ENCODE results near the gene ALK. TPM values are rescaled to one million over a fixed set of nuclear protein-coding genes. Genes with fewer than 3 reads are reported as not detected.

ALK gene
- total and polyA plus RNA-seq, 2 experiments from 2014 or later: 0.35 TPM; not detected in 1

GRCh38 chr2:29699045-29699444 lies 222.3 kb downstream of the ALK start:
- H3F3A ChIP-seq (replicated peaks; ENCODE audit: low read depth): no peaks in the 10 kb centered on the region
- no peaks in the 10 kb centered on the region for H3K36me3 Mint-ChIP-seq (ENCODE audit: low read depth)
- H3K4me3 ChIP-seq: no peak overlapping the region
- no peak overlapping the region for H3K4me2 ChIP-seq
- H3K9me3 Mint-ChIP-seq: no peaks in the 10 kb centered on the region
- H3K9me2 ChIP-seq (ENCODE audit: insufficient read depth): peaks cover 21% of the 10 kb centered on the region
- H2AFZ ChIP-seq: peak overlapping the region; percentile 69; the same call in 1 of the 2 replicates
- no peaks in the 10 kb centered on the region for H4K20me1 ChIP-seq (replicated peaks; ENCODE audit: insufficient read depth)
- H3K4me1 Mint-ChIP-seq: peaks cover 5% of the 10 kb centered on the region
- H3K27ac Mint-ChIP-seq: no peak overlapping the region
- 0 out of 2 replicates have a peak, but pooled peaks cover 3% of the 10 kb centered on the region for H3K4me1 ChIP-seq (ENCODE audit: insufficient read depth)
- H3K4me3 Mint-ChIP-seq: no peak overlapping the region
- H3K27me3 ChIP-seq (ENCODE audit: insufficient read depth): no peaks in the 10 kb centered on the region
- no peak overlapping the region for H3K27ac ChIP-seq (ENCODE audit: low read depth)
- H3K79me2 ChIP-seq (replicated peaks; ENCODE audit: insufficient read depth): no peaks in the 10 kb centered on the region
- DNase-seq (ENCODE audit: low spot score): no peak
- H3K36me3 ChIP-seq (ENCODE audit: insufficient read depth): no peaks in the 10 kb centered on the region
- no peak for TF ChIP-seq CREB1 (CRISPR knock-in tag; IDR thresholded peaks at IDR 0.05; ENCODE audit: low read depth)
- TF ChIP-seq ZNF114 (CRISPR knock-in tag; IDR thresholded peaks at IDR 0.05): no peak
- no peak for TF ChIP-seq STAT1 (IDR thresholded peaks at IDR 0.05; ENCODE audit: unreplicated experiment)
- no peak for TF ChIP-seq EZH2phosphoT487 (IDR thresholded peaks at IDR 0.05; ENCODE audit: unreplicated experiment)
- no peak for TF ChIP-seq CTCF (conservative IDR thresholded peaks at IDR 0.05; ENCODE audit: low read depth in 2 of 2)
- TF ChIP-seq NANOG (IDR thresholded peaks at IDR 0.05; ENCODE audit: borderline replicate concordance): no peak
- no peak for TF ChIP-seq EZH2 (IDR thresholded peaks at IDR 0.05; ENCODE audit: low read depth, unreplicated experiment)
- ATAC-seq: no peak
- peaks cover 2% of the 10 kb centered on the region for H3K27me3 Mint-ChIP-seq (ENCODE audit: insufficient read depth, low read depth, poor library complexity)

DNA sequence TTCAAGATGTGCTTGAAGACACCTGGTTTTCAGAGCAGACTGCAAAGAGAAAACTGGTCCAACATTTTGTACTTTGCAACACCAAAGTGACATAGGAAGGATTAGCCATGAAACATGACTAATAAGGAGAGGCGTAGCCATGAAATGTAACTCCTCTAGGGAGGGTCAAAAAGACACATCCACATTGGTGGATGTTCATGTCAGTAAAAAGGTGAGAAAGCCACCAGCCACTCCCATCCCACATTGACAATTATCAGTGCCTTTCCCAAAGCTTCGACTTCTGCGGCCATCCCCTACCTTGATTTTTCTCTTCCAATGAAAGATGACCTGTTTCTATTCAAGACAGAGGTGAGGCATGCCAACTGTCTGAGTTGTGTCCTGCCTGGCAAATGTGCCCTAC lies 223.2 kb downstream of the ALK start:
- Histone ChIP-seq H3K9me2 (ENCODE audit: insufficient read depth) (peaks cover 18% of the 10 kb centered on the region), H3K27ac (ENCODE audit: low read depth) (no peak overlapping the region), H3K4me2 (no peak overlapping the region), H4K20me1 (replicated peaks; ENCODE audit: insufficient read depth) (no peaks in the 10 kb centered on the region), H3K36me3 (ENCODE audit: insufficient read depth) (no peaks in the 10 kb centered on the region), H3K4me1 (ENCODE audit: insufficient read depth) (0 out of 2 replicates have a peak, but pooled peaks cover 3% of the 10 kb centered on the region), H3K4me3 (no peak overlapping the region), H2AFZ (peak overlapping the region; percentile 69; the same call in 1 of the 2 replicates), H3F3A (replicated peaks; ENCODE audit: low read depth) (no peaks in the 10 kb centered on the region), H3K27me3 (ENCODE audit: insufficient read depth) (no peaks in the 10 kb centered on the region), H3K79me2 (replicated peaks; ENCODE audit: insufficient read depth) (no peaks in the 10 kb centered on the region)
- DNase-seq (ENCODE audit: low spot score) (no peak), ATAC-seq (no peak)
- Mint-ChIP-seq H3K36me3 (ENCODE audit: low read depth) (no peaks in the 10 kb centered on the region), H3K27me3 (ENCODE audit: insufficient read depth, low read depth, poor library complexity) (peaks cover 2% of the 10 kb centered on the region), H3K4me1 (peaks cover 5% of the 10 kb centered on the region), H3K9me3 (peaks cover 2% of the 10 kb centered on the region; the same call in 2 of the 3 replicates), H3K4me3 (no peak overlapping the region), H3K27ac (no peak overlapping the region)
- TF ChIP-seq POLR2AphosphoS5 (IDR thresholded peaks at IDR 0.05; ENCODE audit: low read depth) (no peak), CTCF (conservative IDR thresholded peaks at IDR 0.05; ENCODE audit: low read depth in 2 of 2) (no peak), NANOG (IDR thresholded peaks at IDR 0.05; ENCODE audit: borderline replicate concordance) (no peak), REST (IDR thresholded peaks at IDR 0.05; ENCODE audit: unreplicated experiment) (no peak), ZNF114 (CRISPR knock-in tag; IDR thresholded peaks at IDR 0.05) (no peak), EZH2phosphoT487 (IDR thresholded peaks at IDR 0.05; ENCODE audit: unreplicated experiment) (no peak), EZH2 (IDR thresholded peaks at IDR 0.05; ENCODE audit: low read depth, unreplicated experiment) (no peak)
